CD14-positive monocyte (primary cell): ENCODE measurements around the gene CAMTA1. TPM values are rescaled to one million over a fixed set of nuclear protein-coding genes. Genes with fewer than 3 reads are reported as not detected.
A peak's percentile ranks its signal among the peaks of the same experiment; 100 is the strongest.

ENCODE experiments used
- DNase-seq, 3 donors: peaks; one replicate each; pipeline ENCODE4 v3.0.0-alpha.2; 2011 to 2022
- H2AFZ ChIP-seq: 2 replicates; pipeline ENCODE4 v1.6.0; 2012; ENCODE audit warnings: mild to moderate bottlenecking, low read depth, low read length, inconsistent platforms; ENCODE audit not compliant: insufficient read depth, poor library complexity, severe bottlenecking
- H3K27ac ChIP-seq, 2 donors: 1 replicate in 1 of 2; 2 replicates in 1 of 2; pipeline ENCODE4 v1.5.1; 2012 to 2013; ENCODE audit warnings: low read length in 2 of 2, control low read depth in 1 of 2, inconsistent platforms in 1 of 2, low read depth in 1 of 2, mild to moderate bottlenecking in 1 of 2
- H3K27me3 ChIP-seq, 2 donors: one replicate each; pipeline versions ENCODE4 v1.6.0 to v1.6.1; 2011 to 2013; ENCODE audit warnings: low read length in 2 of 2; ENCODE audit not compliant: control insufficient read depth in 2 of 2, insufficient read depth in 2 of 2
- H3K36me3 ChIP-seq, 2 donors: replicated peaks in 1 of 2; 1 replicate in 1 of 2; 2 replicates in 1 of 2; pipeline versions ENCODE4 v1.5.1 to v1.6.1; 2012 to 2013; ENCODE audit warnings: low read length in 2 of 2, control low read depth in 1 of 2, inconsistent platforms in 1 of 2, mild to moderate bottlenecking in 1 of 2; ENCODE audit not compliant: insufficient read depth in 2 of 2, control insufficient read depth in 1 of 2
- H3K4me1 ChIP-seq, 2 donors: 1 replicate in 1 of 2; 2 replicates in 1 of 2; pipeline versions ENCODE4 v1.5.1 to v1.6.1; 2012 to 2013; ENCODE audit warnings: low read length in 2 of 2, control low read depth in 1 of 2, inconsistent platforms in 1 of 2, mild to moderate bottlenecking in 1 of 2, moderate library complexity in 1 of 2; ENCODE audit not compliant: insufficient read depth in 2 of 2, control insufficient read depth in 1 of 2
- H3K4me2 ChIP-seq: replicated peaks from 2 replicates; pipeline ENCODE3; 2012; ENCODE audit warnings: low read length, moderate library complexity, mild to moderate bottlenecking; ENCODE audit not compliant: poor library complexity, severe bottlenecking; ENCODE audit errors: extremely low read depth
- H3K4me3 ChIP-seq, 3 experiments: fragments of 200-600 bp in 1 of 3; sonication (generic) in 1 of 3; replicated peaks in 1 of 3; 1 replicate in 2 of 3; 2 replicates in 1 of 3; pipeline ENCODE4 v1.5.1; 2011 to 2013; ENCODE audit warnings: low read length in 3 of 3, mild to moderate bottlenecking in 3 of 3, control low read depth in 2 of 3, low read depth in 2 of 3, inconsistent platforms in 1 of 3, moderate library complexity in 1 of 3
- H3K79me2 ChIP-seq: 2 replicates; pipeline ENCODE4 v1.6.0; 2012; ENCODE audit warnings: mild to moderate bottlenecking, control low read depth, inconsistent platforms, low read length, moderate library complexity; ENCODE audit not compliant: insufficient read depth
- H3K9ac ChIP-seq: 2 replicates; pipeline ENCODE4 v1.6.0; 2017; ENCODE audit warnings: low read length, mild to moderate bottlenecking; ENCODE audit not compliant: insufficient read depth, poor library complexity, severe bottlenecking
- H3K9me3 ChIP-seq, 2 donors: replicated peaks in 1 of 2; 1 replicate in 1 of 2; 2 replicates in 1 of 2; pipeline versions ENCODE4 v1.5.1 to v1.6.1; 2012 to 2013; ENCODE audit warnings: low read length in 2 of 2, control low read depth in 1 of 2; ENCODE audit not compliant: control insufficient read depth in 1 of 2, insufficient read depth in 1 of 2
- H4K20me1 ChIP-seq: 2 replicates; pipeline ENCODE4 v1.6.0; 2012; ENCODE audit warnings: mild to moderate bottlenecking, low read length, control low read depth, moderate library complexity; ENCODE audit not compliant: insufficient read depth
- H3K27ac Mint-ChIP-seq, 7 donors: one replicate each; pipeline ENCODE4 v1.8.0; 2020; ENCODE audit warnings: mild to moderate bottlenecking in 7 of 7, mixed read lengths in 7 of 7, moderate library complexity in 6 of 7, inconsistent platforms in 2 of 7
- H3K27me3 Mint-ChIP-seq, 3 donors: one replicate each; pipeline ENCODE4 v1.8.0; 2021 to 2022; ENCODE audit warnings: low read depth in 3 of 3, mild to moderate bottlenecking in 3 of 3, mixed read lengths in 3 of 3, moderate library complexity in 3 of 3, inconsistent platforms in 1 of 3
- H3K36me3 Mint-ChIP-seq, 2 donors: one replicate each; pipeline ENCODE4 v1.8.0; 2020; ENCODE audit warnings: mixed read lengths in 2 of 2, inconsistent platforms in 1 of 2, mild to moderate bottlenecking in 1 of 2
- H3K4me1 Mint-ChIP-seq: one replicate; pipeline ENCODE4 v1.8.0; 2020; ENCODE audit warnings: mild to moderate bottlenecking, mixed read lengths
- H3K4me3 Mint-ChIP-seq, 2 donors: one replicate each; pipeline ENCODE4 v1.8.0; 2020; ENCODE audit warnings: mild to moderate bottlenecking in 2 of 2, mixed read lengths in 2 of 2, moderate library complexity in 1 of 2
- H3K9me3 Mint-ChIP-seq, 7 donors: one replicate each; pipeline ENCODE4 v1.8.0; 2020 to 2022; ENCODE audit warnings: mixed read lengths in 7 of 7, mild to moderate bottlenecking in 6 of 7, moderate library complexity in 6 of 7, inconsistent platforms in 2 of 7
- WGBS: methylation state at CpG from one replicate; pipeline ENCODE4 v1.1.5; 2013; ENCODE audit warnings: missing lambda C conversion rate; ENCODE audit not compliant: insufficient coverage; 5-methylcytosine and 5-hydroxymethylcytosine counted together
- intact Hi-C, 2 donors: fragments of 100-400 bp; cut with micrococcal nuclease; formaldehyde crosslinking; loops; one replicate each; pipeline versions ENCODE4 v1.15.0 to v1.15.1; 2023
- polyA plus RNA-seq, 3 donors: library from polyadenylated mRNA; depleted of rRNA in 1 of 3; unstranded in 2 of 3; stranded (reverse) in 1 of 3; fragments of 300-500 nt in 2 of 3; fragments of >200 nt in 1 of 3; fragmentation: Illumina TruSeq in 2 of 3; gene quantifications; 1 replicate in 2 of 3; 2 replicates in 1 of 3; pipeline ENCODE4 v1.2.3, GENCODE V29; 2012 to 2021
- TF ChIP-seq, protein P1 (sequence below): fragments of 200-600 bp; IDR thresholded peaks from one replicate; pipeline ENCODE4 v1.8.0; 2022; ENCODE audit warnings: antibody characterized with exemption, mild to moderate bottlenecking

CAMTA1 gene
- polyA plus RNA-seq, 3 donors = 52.0 to 89.6 (median 78.3) TPM

DNA sequence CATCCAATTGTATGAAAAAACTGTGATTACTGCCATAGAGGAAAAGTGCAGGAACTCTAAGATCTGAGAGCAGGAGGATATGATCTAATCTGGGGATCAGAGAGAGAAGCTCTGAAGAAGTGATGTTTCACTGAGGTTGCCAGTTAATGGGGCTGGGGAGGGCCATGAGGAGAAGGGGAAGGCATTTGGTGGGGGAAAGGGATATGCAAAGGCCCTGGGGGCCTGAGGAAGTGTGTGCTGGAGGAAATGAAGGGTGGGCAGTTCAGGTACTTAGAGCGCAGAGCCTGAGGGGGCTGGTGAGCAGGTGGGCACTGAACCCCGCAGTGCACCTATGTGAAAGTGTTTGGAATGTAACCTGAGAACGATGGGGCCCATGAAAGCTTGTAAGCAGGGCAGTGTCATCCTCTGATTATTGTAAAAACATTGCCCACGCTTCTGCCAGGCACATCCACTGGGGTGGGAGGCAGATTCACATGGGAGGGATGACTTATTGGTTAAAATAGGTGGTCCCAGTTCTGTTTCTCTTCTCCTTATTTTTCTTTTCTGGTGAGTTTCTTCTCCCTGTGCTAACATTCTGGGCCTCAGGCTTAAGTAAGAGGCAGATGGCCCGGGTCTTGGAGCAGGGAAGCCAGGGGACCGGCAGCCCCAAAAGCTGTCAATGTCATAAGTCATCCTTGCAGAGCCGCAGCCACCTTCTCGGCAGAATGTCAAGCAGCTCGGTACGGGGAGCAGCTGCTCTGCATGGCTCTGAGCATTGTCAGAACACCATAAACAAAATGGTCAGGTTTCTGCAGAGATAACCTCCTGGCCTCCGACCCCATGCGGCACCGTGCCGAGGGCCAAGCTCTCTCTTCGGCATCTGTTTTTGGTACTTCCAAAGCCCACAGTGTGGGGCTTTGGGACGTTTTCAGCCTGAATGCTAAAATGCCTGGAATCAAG is 493.8 kb downstream of the CAMTA1 start:
- peaks cover 6 to 14% (median 6%) of the 10 kb centered on the region in 3 donors for H3K27me3 Mint-ChIP-seq
- no peak overlapping the region for H3K4me2 ChIP-seq
- H3K4me3 ChIP-seq = no peak overlapping the region
- no peak overlapping the region for H2AFZ ChIP-seq
- H3K27ac Mint-ChIP-seq = no peak overlapping the region
- no peaks in the 10 kb centered on the region for H3K9me3 ChIP-seq
- no peaks in the 10 kb centered on the region for H4K20me1 ChIP-seq
- DNase-seq = no peak
- no peaks in the 10 kb centered on the region for H3K36me3 ChIP-seq
- no peak overlapping the region for H3K27ac ChIP-seq
- no peaks in the 10 kb centered on the region for H3K36me3 Mint-ChIP-seq
- H3K4me3 Mint-ChIP-seq = no peak overlapping the region
- H3K79me2 ChIP-seq = no peaks in the 10 kb centered on the region
- H3K9me3 Mint-ChIP-seq = peaks cover 0 to 9% (median 2%) of the 10 kb centered on the region in 7 donors
- intact Hi-C loops = no loop called here
- 64% methylated on average over 15 of the region's 16 CpGs for WGBS
- peaks cover 0 to 2% of the 10 kb centered on the region in 2 donors for H3K27me3 ChIP-seq
- no peak overlapping the region for H3K9ac ChIP-seq
- no peaks in the 10 kb centered on the region for H3K4me1 Mint-ChIP-seq
- TF ChIP-seq, protein P1, sequence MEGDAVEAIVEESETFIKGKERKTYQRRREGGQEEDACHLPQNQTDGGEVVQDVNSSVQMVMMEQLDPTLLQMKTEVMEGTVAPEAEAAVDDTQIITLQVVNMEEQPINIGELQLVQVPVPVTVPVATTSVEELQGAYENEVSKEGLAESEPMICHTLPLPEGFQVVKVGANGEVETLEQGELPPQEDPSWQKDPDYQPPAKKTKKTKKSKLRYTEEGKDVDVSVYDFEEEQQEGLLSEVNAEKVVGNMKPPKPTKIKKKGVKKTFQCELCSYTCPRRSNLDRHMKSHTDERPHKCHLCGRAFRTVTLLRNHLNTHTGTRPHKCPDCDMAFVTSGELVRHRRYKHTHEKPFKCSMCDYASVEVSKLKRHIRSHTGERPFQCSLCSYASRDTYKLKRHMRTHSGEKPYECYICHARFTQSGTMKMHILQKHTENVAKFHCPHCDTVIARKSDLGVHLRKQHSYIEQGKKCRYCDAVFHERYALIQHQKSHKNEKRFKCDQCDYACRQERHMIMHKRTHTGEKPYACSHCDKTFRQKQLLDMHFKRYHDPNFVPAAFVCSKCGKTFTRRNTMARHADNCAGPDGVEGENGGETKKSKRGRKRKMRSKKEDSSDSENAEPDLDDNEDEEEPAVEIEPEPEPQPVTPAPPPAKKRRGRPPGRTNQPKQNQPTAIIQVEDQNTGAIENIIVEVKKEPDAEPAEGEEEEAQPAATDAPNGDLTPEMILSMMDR = no peak
- no peaks in the 10 kb centered on the region for H3K4me1 ChIP-seq

DNA sequence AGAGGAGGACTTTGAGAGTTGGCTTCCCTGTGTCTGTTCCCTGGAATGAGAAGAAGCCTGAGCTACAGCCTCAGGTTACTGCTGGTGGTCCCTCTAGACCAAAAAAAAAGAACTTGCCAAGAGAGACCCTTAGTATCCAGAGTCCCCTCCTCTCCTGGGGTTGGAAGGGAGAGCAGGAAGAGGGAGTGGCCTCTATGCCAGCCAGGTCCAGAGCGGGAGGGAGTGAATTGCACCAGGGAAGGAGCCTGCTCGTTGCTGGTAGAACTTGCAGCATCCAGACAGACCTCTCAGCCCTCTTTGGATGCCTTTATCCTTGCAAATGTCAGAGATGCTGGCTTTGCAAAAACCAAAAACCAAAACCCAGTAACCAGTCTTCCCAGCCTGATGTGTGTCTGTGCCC is 494.5 kb downstream of the CAMTA1 start:
- Histone ChIP-seq H3K79me2 (no peaks in the 10 kb centered on the region), H3K4me3 (no peak overlapping the region), H3K9ac (no peak overlapping the region), H2AFZ (no peak overlapping the region), H3K27me3 (peaks cover 0 to 2% of the 10 kb centered on the region in 2 donors), H3K36me3 (no peaks in the 10 kb centered on the region), H4K20me1 (no peaks in the 10 kb centered on the region), H3K9me3 (no peaks in the 10 kb centered on the region), H3K4me1 (no peaks in the 10 kb centered on the region), H3K27ac (no peak overlapping the region), H3K4me2 (no peak overlapping the region)
- DNase-seq = no peak
- intact Hi-C loops = no loop called here
- 65% methylated on average over 2 of the region's 2 CpGs for WGBS
- Mint-ChIP-seq H3K4me3 (no peak overlapping the region), H3K4me1 (no peaks in the 10 kb centered on the region), H3K9me3 (peaks cover 0 to 11% (median 2%) of the 10 kb centered on the region in 7 donors), H3K36me3 (no peaks in the 10 kb centered on the region), H3K27ac (peak overlapping the region in 1 of 7 donors; percentile 58), H3K27me3 (peaks cover 6 to 15% (median 6%) of the 10 kb centered on the region in 3 donors)
- TF ChIP-seq, protein P1 = no peak
